IPS-11a (cell line): ENCODE measurements around the gene CLCNKB.

Experiments
- H3K4me3 ChIP-seq: one replicate; pipeline ENCODE4 v1.5.1; 2013; ENCODE audit warnings: low read depth, low read length, control low read depth

The CLCNKB gene

GRCh38 chr1:16091296-16091695, 47.7 kb downstream of the CLCNKB start:
- H3K4me3 ChIP-seq: no peak overlapping the region

DNA sequence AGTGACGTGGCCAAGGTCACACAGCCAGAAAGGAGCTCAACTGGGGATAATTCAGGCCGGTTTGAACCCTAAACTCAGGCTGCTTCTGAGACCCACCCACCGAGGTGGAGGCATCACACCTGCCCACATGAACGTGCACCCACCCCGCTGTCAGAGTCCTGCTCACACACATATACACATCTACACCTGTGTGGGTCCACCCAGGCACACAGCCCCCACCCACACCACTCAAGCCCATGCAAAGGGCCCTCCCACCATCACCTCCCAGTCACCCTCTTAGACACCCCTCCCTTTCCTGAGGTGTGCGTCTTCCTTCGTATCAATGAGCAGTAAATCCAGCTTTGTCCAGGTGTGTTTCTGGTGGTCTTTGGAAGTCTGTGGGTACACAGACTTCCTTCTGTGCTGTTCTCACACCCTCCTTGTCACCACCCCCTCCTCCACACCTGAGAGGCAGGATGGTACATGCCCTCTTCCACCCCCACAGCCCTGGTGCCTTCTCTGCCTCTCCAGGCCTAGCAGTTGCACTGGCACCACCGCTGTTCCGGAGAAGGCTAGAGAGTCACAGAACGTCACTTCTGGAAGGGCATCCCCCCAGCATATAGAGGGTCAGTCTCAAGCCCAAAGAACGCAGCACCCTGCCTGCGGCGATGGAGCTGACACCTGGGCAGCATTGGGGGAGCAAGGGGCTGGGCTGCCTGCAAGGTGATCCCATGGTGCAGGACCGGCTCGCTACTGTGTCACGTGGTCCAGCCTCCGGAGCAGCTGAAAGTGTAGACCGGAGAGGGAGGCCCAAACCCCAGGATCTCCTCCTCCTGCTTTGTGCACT, 48.7 kb downstream of the CLCNKB start:
- H3K4me3 ChIP-seq: no peak overlapping the region

DNA sequence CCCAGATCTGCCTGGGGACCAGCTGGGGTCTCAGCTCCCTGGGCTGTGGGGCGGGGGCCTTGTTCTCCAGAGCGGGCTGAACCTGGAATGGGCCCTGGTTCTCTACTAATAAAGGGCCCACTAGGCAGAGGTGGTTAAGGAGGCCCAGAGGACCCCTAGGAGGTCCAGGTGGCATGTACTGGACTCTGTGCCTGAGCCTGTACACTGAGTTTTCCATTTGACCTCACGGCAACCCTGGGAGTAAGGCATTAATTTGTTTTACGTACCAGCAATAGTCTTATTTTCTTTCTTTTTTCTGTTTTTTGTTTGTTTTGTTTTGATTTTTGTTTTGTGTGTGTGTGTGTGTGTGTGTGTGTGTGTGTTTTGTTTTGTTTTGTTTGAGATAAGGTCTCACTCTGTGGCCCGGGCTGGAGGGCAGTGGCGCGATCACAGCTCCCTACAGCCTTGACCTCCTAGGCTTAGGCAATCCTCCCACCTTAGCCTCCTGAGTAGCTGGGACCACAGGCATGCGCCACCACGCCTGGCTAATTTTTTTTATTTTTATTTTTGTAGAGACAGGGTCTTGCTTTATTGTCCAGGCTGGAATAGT, 49.4 kb downstream of the CLCNKB start:
- no peak overlapping the region for H3K4me3 ChIP-seq

DNA sequence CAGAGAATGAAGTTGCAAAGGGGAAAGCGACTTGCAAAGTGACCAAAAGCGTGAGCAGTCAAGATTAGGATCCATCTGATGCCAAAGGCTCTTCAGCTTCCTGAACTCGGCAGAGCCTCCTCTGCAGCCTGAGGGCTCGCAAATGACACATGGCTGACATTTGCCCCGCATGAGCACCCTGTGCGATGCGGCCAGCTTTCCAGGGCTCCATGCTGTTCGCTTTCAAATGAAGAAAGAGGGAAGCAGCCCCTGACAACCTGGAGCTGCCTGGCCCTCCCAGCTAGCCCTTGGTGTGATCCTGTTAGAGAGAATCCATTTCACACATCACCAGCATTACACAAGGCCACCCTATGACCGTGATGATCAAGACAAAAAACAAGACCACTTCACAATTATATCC, 50.0 kb downstream of the CLCNKB start:
- no peak overlapping the region for H3K4me3 ChIP-seq

DNA sequence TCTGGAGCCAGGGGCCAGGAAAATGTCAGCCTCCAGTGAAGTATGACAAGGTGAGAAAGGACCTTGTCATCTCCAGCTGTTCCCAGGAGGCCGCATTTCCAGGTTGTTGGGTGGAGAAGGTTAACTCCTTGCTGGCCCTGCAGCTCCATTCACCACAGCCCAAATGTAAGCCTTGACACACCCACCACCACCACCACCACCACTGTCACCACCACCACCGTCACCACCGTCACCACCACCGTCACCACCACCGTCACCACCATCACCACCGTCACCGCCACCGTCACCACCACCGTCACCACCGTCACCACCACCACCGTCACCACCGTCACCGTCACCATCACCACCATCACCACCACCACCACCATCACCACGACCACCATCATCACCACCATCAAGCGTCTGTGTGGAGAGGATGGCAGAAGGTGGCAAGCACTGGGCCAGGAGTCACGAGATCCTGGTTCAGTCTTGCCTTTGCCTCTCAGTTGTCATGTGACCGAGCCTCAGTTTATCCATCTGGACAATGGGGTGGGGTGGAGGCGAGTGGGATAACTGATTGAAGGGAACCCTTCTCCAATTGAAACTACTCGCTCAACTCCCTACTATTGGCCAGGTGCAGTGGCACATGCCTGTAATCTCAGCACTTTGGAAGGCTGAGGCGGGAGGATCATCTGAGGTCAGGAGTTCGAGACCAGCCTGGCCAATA, 51.0 kb downstream of the CLCNKB start:
- H3K4me3 ChIP-seq: no peak overlapping the region

DNA sequence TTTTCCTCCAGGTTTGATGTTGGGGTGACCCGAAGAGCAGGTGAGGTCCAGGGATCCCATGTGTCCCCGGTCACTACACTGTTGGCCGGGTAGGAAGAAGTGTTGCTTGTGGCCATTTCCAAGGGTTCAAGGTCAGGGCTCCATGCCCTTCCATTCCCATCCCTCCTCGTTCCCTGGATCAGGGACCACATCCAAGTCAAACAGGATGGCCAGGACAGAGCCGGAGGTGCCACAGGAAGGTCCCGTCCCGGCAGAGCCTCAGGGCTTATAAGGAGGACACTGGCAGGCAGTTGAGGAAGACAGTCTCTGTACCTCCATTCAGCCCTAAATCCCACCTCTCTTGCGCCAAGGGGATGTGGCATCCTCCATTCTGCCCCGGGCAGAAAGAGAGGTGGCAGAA, 51.9 kb downstream of the CLCNKB start:
- no peak overlapping the region for H3K4me3 ChIP-seq

DNA sequence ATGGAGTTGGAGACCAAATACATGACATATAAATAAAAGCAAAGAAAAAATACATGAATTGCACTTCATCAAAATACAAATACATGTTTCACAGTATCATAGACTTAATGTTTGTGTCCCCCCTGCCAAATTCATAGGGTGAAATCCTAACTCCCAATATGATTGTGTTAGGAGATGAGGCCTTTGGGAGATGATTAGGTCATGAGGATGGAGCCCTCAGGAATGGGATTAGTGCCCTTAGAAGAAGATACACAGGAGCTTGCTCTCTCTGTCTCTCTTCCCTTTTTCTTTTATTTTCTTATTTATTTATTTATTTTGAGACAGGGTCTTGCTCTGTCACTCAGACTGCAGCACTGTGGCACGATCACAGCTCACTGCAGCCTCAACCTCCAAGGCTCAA, 55.8 kb downstream of the CLCNKB start:
- H3K4me3 ChIP-seq: no peak overlapping the region

DNA sequence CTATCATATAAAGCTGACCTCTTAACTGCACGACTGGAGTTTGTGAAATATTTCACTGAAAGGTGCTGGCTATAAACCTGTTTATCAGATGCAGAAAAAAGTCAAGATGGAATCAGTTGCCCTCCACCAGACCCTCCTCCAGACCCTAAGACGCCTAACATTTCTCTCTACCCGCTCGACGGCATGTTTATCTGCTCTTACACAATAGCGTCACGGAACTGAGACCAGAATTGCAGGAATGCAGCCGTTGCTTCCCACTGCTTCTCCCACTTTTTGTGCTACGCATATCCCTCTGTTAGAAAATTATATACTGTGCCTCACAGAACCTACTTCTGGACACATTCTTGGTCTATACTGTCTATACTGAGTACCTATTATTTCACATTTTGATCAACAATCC, 58.0 kb downstream of the CLCNKB start:
- no peak overlapping the region for H3K4me3 ChIP-seq
